HG03460 (cell line): ENCODE measurements around the gene IGLON5.

Experiments
- ATAC-seq: cut with Tn5 transposase; IDR thresholded peaks from one replicate; pipeline ENCODE4 v1.9.1; 2021; ENCODE audit not compliant: unreplicated experiment

The IGLON5 gene

GRCh38 chr19:51317376-51317775 lies 5.9 kb downstream of the IGLON5 start:
- no peak for ATAC-seq

- no peak for ATAC-seq
Measured at GRCh38 chr19:51317968-51318367, 6.5 kb downstream of the IGLON5 start.

- no peak for ATAC-seq
Measured at GRCh38 chr19:51318687-51319648, 7.5 kb downstream of the IGLON5 start.

- ATAC-seq, result no peak
Measured at GRCh38 chr19:51319649-51320279, 8.3 kb downstream of the IGLON5 start.

GRCh38 chr19:51320280-51320657 lies 8.8 kb downstream of the IGLON5 start:
- no peak for ATAC-seq

GRCh38 chr19:51321799-51322198 lies 10.4 kb downstream of the IGLON5 start:
- no peak for ATAC-seq

GRCh38 chr19:51323481-51324166 lies 12.2 kb downstream of the IGLON5 start:
- no peak for ATAC-seq

- ATAC-seq, result no peak
Measured at GRCh38 chr19:51324167-51324481, 12.7 kb downstream of the IGLON5 start.

- ATAC-seq, result no peak
Measured at GRCh38 chr19:51325161-51325976, 13.9 kb downstream of the IGLON5 start.

GRCh38 chr19:51326216-51327065 lies 15.0 kb downstream of the IGLON5 start:
- no peak for ATAC-seq

- ATAC-seq, result no peak
Measured at GRCh38 chr19:51327066-51328001, 15.9 kb downstream of the IGLON5 start.

- no peak for ATAC-seq
Measured at GRCh38 chr19:51329411-51329810, 18.0 kb downstream of the IGLON5 start.

GRCh38 chr19:51330366-51330765 lies 18.9 kb downstream of the IGLON5 start:
- ATAC-seq, result no peak

- no peak for ATAC-seq
Measured at GRCh38 chr19:51331193-51331592, 19.7 kb downstream of the IGLON5 start.

- ATAC-seq, result no peak
Measured at GRCh38 chr19:51331716-51332115, 20.3 kb downstream of the IGLON5 start.

- no peak for ATAC-seq
Measured at GRCh38 chr19:51333836-51334460, 22.5 kb downstream of the IGLON5 start.

GRCh38 chr19:51337141-51337860 lies 25.9 kb downstream of the IGLON5 start:
- no peak for ATAC-seq
